ENCODE measurements around the gene KCNC2.

- TF ChIP-seq POLR2A (IDR thresholded peaks at IDR 0.05; ENCODE audit: low read depth, low read length) (no peak), TAF1 (IDR thresholded peaks at IDR 0.05; ENCODE audit: borderline replicate concordance, low read depth, low read length) (no peak)
Observed at GRCh38 chr12:75177997-75178396, 31.6 kb downstream of the KCNC2 start.

Data from GM12892 (cell line).